GM10847 (cell line): ENCODE measurements around the gene PDGFA.

Source experiments
- POLR2A ChIP-seq: IDR thresholded peaks from 2 replicates; pipeline ENCODE4 v1.6.1; 2011; ENCODE audit not compliant: insufficient read length; ENCODE audit errors: extremely low read depth

PDGFA gene

GRCh38 chr7:506391-506831 is 13.2 kb downstream of the PDGFA start:
- no peak for TF ChIP-seq POLR2A

- no peak for TF ChIP-seq POLR2A
Observed at GRCh38 chr7:505171-505570, 14.5 kb downstream of the PDGFA start.

GRCh38 chr7:504221-505111 is 15.2 kb downstream of the PDGFA start:
- no peak for TF ChIP-seq POLR2A

GRCh38 chr7:503575-504111 is 16.0 kb downstream of the PDGFA start:
- TF ChIP-seq POLR2A: no peak

GRCh38 chr7:502296-502695 is 17.4 kb downstream of the PDGFA start:
- no peak for TF ChIP-seq POLR2A

GRCh38 chr7:501526-501925 is 18.1 kb downstream of the PDGFA start:
- no peak for TF ChIP-seq POLR2A

- no peak for TF ChIP-seq POLR2A
Observed at GRCh38 chr7:500521-501420, 18.9 kb downstream of the PDGFA start.

GRCh38 chr7:499853-500485 is 19.7 kb downstream of the PDGFA start:
- TF ChIP-seq POLR2A: no peak

GRCh38 chr7:498678-499641 is 20.7 kb downstream of the PDGFA start:
- TF ChIP-seq POLR2A: no peak

GRCh38 chr7:497946-498655 is 21.5 kb downstream of the PDGFA start:
- TF ChIP-seq POLR2A: no peak

GRCh38 chr7:497346-497745 is 22.3 kb downstream of the PDGFA start:
- TF ChIP-seq POLR2A: no peak

GRCh38 chr7:496528-497295 is 22.9 kb downstream of the PDGFA start:
- TF ChIP-seq POLR2A: no peak
